GM04503 (cell line): ENCODE results near the gene ACER2.

Source experiments
- DNase-seq: peaks from one replicate; pipeline ENCODE4 v3.0.0-alpha.2; 2012; ENCODE audit warnings: low read depth

Gene ACER2

DNA sequence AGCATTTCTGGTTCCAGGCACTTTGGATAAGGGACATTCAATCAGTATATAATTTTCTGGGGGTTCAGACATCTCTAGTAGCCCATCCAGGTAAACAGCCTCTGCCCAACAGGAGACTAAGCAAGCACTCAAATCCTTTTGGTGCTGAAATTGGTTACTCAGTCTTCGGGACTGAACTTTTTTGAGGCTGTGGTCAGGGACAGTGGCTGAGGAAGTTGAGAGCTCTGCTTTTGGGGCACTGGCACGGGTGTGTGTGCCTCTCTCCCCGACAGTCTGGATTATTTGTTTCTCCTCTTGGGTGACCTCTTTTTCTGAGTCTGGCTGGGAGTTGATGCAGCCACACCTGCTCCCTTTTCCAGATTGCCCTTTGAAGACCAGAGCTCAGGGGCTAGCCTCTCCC, 47.6 kb downstream of the ACER2 start:
- DNase-seq = no peak

DNA sequence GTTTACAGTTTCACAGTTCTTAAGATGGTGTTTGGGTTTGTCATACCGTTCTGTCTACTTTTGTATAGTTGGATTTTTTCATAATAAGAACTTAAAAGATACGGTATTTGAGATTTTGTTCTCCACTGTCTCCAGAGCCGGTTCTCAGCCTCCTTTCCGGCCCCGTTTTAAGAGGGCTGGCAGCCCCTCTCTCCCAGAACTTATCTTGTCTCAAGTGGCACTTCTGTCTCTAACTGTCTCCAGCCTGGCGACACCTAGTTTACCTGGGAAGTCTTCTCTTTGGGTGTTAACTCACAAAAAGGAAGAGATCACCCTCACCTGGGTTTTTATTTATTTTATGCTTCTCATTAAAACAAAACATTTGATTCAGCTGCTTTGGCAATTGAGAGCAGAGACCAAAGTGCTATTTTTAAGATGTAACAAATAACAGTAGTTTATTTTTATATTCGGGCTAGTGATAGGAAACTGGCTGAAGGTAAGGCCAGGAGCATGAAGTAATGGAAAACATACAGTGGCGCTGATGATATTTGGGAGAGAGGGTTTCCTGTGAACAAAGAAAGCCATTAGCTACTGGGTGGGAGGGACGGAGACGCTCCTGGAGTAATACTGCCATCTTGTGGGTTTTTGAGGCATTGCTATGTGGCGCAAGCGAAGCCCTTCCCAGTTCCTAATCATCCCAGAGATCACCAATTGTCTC, 48.3 kb downstream of the ACER2 start:
- DNase-seq = no peak

DNA sequence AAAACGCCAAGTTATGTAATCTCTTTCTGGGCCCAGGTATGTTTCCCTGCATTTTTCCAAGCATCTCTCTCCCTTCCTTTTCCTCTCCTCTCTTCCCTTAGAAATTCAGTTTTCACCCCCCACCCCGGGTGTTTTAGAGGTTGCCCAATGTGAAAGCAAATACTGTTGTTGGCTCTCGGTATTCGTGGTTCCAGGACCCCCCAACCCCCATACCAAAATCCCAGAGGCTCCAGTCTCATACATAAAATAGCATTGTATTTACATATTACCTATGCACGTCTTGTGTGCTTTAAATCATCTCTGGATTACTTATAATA, 48.8 kb downstream of the ACER2 start:
- no peak for DNase-seq

DNA sequence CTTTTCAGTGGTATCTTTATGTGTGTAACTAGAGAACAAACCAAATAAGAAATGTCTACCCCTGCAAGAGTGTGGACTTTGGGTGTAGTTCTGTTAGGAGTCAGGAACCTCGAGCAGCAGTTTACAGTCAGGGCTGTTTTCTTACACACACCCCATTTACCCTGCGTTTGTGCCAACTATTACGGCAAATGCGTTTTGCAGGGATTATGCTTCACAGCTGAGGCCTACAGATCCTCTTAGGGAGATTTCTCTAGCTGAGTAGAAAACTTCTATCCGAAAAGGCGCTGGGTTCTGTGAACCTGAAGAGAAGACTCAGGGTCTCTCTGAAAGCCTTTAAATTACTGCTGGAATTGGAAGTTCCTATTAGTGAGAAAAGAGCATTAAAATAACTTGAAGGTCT, 51.4 kb downstream of the ACER2 start:
- no peak for DNase-seq

DNA sequence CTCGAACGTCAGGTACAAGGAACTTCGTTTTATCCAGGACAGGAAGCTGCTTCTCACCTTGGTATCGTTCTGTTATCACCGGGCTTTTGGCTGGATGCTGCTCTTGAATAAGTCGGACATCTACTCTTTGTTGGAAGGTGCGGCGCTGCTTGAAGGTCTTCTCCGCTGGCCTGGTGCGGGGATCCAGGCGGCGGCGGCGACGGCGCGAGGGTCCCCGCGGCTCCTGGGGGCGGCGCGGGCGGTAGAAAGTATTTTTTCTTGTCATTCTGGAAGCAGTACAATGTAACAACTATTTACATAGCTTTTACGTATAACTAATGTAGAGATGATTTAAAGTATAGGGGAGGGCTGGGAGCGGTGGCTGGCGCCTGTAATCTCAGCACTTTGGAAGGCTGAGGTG, 52.3 kb downstream of the ACER2 start:
- no peak for DNase-seq

DNA sequence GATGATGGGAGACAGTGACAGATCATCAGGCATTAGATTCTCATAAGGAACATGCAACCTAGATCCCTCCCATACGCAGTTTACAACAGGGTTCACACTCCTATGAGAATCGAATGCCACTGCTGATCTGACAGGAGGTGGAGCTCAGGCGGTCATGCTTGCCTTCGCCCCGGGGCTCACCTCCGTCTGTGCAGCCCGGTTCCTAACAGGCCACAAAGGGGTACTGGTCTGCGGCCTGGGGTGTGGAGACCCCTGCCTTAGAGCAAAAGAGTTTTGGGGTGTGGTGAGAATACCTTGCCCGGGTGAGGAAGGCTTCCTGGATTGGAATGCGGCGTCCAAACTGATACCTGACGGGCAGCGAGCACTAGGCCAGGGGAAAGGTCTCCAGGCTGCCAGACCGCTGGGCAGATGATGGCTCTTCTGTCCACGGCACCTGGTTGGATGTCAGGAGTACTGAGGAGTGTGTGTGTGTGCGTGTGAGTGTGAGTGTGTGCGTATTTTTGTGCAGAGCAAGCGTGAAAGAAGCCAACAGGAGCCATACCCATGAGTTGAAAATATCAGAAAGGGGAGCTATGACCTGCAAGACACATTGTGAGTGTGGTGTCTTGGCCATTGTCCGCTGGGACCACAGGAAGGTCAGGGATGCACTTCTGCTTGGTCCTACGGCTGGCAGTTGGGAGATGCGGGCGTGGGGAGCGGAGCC, 55.4 kb downstream of the ACER2 start:
- no peak for DNase-seq

DNA sequence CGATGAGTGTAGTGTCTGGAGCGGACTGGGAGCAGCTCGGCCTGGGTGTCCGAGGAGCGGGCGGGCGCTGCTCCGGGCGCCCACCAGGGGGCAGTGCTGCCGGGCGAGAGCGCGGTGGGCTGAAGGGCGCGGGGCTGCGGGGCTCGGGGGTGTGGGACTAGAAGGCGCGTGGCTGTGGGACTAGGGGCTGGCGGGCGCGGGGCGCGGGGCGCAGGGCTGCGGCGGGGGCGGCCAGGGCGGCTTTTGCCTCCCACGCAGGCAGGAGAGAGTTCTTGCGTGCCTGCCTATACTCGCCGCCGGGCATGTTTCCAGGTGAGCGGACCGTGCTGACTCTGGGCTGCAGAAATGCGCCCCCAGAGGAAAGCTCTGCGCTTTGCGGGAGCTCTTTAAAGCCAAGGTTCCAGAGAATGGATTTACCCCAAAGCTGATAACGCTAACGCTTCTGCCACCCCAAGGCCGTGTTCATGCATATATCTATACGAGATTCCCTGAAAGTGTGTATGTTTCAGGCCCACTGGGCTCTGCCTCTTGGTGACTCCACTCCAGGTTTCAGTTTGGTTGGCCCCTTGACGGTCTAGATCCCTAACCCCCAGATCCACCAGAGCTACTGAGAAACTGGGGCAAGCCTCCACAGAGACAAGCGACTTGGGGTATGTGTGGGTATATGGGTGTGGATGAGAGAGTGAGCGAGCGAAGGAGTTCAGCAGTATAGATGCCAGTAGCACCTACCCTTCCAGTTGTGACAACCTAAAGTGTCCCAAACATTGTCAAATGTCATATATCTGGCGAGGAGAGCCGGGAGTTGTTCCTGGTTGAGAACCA, 56.2 kb downstream of the ACER2 start:
- DNase-seq = no peak

DNA sequence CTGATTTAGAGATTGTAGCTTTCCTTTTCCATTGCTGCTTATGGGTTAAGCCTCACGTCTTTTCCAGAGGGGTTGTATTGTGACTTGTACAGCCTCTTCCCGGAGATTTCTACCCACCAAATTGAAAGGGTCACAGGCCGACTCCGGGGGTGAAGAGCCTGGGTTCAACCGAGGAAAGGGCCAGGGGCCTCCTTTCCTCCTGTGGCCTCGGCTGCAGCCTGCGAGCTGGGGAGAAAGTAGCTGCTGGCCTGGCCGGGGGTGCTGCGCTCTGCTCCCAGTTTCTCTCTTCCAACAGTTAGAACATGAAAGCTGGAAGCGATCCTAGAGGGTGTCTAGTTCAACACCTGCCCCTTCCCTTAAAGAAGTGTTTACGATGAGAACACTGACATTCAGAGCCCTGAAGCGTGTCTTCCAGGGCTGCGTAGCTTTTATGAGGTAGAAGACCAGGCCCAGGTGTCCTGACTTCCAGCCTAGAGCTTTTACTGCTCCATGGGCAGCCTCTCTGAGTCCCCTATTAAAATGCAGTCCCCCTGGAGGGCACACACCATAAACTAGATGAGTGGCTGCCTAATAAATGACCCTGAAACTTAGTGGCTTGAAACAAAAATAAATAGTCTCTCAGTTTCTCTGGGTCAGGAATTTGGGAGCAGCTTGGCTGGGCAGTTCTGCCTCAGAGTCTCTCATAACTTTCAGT, 56.9 kb downstream of the ACER2 start:
- DNase-seq = no peak

DNA sequence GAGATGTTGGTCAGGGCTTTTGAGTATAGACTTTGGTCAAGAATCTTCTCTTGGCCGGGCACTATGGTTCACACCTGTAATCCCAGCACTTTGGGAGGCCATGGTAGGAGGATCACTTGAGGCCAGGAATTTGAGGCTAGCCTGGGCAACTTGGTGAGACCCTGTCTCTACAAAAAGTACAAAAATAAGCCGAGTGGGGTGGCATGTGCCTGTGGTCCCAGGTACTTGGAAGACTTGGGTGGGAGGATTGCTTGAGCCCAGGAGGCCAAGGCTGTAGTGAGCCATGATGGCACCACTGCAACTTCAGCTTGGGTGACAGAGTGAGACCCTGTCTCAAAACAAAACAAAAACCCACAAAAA, 57.5 kb downstream of the ACER2 start:
- no peak for DNase-seq

DNA sequence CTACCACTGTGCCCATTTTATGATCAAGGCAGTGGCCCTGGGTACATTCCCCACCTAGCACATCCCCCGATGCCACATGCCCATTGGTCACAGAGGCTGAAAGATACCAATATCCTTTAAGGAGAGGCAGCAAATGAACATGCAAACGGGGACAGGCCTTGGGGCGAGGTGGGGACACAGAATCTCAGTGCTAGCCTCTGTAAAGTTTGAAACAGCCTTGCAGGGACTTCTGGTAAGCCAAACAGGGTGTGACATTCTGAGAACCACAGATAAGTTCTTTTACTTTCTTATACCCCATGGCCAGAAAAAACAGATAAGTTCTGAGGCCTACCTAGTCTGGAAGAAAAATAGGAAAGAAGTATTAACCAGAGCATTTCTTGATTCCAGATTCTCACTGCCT, 60.5 kb downstream of the ACER2 start:
- no peak for DNase-seq

DNA sequence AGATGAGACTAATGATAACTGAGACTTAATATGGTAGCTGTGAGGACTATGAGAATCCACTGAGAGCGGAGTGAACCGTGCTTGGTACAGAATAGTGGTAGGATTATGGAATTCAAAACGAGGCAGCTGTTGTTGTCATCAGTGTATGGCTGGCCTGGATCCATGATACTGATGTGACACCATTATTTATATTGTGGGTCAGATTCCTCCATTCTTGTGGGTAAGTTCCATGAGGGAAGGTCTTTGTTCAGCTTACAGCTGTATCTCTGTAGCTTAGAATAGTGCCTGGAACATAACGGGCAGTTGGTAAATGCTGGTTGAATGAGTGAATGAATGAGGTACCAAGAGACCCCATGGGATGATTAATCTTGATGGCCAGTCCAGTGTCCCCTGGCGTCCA, 61.8 kb downstream of the ACER2 start:
- DNase-seq = no peak

DNA sequence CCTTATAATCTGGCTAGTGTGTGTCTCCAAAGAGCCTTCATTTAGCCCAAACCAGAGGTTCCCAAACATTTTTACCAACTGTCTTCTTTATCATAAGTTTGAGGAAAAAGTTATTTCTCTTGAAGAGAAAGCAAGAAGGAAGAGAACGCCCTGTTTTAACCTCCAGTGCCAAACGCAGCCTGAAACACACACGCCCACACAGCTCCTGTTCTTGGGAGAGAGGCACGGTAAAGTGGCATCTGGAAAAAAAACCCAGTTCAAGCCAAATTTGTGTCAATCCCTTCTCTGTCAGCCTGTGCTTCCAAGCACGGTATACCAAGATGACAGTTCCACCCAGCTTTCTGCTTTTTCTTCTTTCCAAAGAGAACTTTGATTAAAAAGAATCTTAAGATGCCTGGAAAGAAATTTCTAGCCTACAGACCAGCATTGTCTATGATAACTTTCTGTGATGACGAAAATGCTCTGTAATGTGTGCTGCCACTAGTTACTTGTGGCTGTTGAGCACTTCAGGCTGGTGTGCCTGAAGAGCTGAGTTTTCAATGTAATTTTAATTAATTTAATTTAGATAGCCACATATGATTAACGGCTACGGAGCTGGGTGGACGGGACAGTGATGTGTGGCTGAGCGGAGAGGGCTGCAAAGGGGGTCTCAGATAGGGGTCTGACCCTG, 62.3 kb downstream of the ACER2 start:
- DNase-seq = no peak

DNA sequence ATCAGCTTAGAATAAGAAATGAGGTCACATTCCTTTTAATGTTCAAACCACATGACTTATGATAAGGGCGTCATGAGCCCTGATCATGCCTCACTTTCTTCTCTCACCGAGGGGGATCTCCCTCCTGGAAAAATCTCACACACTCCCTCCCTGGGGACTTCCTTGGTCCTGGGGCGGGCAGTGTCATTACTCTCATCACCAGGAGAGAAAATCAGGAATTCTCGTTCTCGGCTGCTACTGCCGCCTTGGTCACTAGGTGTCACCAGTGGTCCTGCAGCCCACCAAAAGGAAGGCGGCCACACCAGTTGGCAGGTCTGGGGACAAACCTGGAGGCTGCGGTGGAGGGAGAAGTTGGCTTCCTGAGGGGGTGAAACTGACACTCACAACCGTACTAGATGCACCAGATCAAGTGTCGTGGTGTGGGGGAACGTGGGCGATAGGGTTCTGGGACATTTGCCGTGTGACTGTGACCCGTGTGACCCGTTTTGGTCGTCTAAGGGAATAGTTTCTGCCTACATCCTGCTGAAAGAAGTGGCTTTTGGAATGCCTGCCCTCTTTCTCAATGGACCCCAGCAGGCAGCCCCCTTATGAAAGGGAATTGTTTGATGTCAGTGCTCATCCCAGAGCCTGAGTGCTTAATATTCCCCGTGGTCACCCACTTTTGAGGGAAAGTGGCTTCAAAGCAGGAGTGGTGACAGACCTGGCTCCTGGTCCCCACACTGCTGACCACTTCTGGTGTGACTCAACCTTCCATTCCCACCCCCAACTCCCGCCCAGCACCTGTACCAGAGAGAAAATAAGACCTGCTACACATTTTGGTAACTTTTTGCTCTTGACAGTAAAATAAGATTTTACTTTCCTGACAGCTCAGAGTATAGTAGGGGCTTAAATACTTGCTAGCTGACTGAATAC, 63.2 kb downstream of the ACER2 start:
- no peak for DNase-seq

DNA sequence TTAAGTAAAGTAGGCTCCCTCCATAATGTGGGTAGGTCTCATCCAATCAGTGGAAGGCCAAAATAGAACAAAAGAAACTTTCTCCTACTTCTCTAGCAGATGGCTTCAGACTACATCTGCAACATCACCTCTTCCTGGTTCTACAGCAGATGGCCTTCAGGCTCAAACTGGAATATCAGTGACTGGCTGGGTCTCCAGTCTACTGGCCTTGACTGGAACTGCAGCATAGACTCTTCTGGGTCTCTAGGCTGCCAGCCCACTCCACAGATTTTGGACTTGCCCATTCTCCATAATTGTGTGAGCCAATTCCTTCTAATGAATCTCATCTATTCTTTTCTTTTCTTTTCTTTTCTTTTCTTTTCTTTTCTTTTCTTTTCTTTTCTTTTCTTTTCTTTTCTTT, 64.8 kb downstream of the ACER2 start:
- no peak for DNase-seq

DNA sequence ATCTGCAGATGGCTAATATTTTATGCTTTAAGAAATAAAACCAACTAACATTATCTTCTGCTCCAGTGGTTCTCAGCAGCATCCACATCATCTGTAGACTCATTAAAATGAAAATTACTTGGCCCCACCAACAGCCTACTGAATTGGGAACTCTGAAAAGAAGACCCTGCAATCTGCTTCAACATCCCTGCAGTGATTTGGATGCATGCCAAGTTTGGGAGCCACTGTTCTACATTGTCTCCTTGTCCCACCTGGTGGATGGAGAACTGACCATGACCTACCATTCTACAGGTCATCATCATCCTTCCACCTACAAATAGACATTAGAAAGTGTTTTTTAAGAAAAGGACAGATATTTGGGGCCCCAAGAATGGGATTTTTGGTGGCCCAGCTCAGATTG, 71.1 kb downstream of the ACER2 start:
- no peak for DNase-seq

DNA sequence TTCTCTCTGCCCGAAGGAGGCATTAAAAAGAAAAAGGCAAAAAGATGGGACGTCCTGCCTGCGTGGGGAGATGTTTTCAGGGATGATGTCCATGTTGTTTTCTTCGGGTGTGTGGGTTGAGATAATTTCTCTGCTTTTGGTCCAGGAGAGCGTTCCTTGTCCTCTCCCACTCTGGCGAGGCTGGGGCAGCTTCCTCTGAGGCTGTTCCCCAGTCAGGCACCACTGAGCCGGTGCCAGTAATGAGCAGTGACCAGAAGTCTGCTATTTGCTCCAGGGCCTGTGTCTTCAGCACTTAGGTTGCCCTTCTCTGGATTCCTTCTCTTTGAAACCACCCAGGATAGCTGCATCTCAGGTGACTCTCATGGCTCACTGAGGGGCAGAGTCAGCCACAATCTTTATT, 71.5 kb downstream of the ACER2 start:
- no peak for DNase-seq

DNA sequence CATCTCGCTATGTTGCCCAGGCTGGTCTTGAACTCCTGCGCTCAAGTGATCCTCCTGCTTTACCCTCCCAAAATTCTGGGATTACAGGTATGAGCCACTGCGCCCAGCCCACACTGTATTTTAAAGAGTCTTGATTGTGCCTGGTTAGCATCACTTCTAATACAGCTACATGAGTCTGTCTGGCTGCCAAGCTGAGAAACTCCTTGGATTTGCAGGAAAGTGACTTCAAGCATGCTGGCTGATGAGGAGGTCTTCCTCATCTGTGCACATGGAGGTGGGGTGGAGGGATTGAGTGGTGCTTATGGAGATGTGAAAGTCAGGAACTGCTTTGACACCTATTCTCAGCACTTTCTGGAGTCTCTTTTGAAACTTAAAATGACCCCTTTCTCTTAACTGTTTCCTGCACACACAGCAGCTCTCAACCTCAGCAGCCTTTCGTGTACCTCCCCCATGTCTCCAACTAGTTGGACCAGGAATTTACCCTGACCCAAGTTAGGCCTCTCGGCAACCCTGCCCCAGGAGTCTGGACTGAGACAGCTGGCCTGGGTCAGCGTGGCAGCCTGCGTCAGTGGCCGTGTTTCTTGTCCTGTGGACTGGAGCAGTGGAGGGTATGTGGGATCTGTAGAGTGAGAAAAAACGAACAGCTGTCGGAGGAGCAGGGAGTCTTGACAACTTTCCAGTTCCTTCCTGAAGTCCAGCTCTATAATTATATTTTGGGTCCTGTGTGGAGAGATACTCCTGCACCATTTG, 72.5 kb downstream of the ACER2 start:
- DNase-seq = no peak

DNA sequence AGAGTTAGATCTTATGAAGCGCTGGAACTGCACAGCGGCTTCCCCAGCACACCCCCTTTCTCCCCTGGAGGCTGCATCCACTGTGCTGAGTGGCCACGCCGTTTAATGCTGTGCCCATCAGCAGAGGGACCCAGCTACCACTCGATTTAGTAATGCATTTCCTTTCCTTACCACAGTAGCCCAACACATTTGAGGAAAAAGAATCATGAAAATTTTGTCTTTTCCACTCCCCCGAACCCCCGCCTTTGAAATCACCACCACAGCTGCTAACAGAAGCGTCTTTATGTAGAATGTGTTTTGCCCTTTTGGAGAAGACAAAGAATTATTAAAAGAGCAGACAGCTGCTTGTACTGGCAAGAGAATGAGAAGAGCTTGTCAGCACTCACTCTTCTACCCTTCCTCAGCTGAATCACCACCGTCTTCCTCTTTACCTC, 73.2 kb downstream of the ACER2 start:
- DNase-seq = no peak

DNA sequence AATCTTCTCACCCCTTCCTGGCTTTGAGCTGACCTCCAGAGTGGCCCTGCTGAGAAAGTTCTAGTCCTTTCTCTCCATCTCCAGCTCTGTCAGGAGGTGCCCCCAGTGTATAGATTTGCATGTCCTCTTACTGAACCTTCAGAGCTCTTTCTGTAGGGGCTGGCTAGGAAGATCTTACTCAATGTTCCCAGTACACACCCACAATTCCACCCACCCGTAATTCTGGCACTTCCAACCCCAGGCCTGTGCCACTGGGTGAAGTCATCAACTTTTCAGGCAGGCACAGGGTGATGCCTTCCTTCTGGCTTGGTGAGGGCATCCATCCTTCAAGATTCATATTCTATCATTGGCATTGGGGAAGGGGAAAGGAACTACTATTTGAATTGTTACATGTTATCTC, 75.9 kb downstream of the ACER2 start:
- DNase-seq = no peak

DNA sequence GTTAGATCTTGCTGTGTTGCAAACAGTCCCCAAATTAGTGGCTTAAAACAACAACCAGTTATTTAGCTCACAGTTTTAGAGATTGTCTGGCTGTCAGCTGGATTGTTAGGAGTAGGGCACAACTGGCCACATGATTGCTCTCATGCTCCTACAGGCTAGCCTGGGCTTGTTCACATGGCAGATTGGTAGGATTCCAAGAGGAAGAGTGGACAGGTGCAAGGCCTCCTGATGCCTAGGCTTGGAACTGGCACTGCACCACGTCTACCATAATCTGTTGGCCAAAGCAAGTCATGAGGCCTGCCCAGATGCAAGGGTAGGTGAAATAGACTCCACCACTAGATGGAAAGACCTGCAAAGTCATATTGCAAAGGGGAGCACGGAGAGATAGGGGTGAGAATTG, 76.4 kb downstream of the ACER2 start:
- no peak for DNase-seq
